Measurements from ENCODE around the gene IGF2BP3. TPM values are rescaled to one million over a fixed set of nuclear protein-coding genes. Genes with fewer than 3 reads are reported as not detected.

IGF2BP3 gene
- total and polyA plus RNA-seq, 10 of the 15 experiments (the other 5 are each of a cell fraction or from before 2014, with no cell fraction given): 4.6 to 61.2 (median 36.9) TPM

GRCh38 chr7:23293500-23294073 lies 176.7 kb downstream of the IGF2BP3 start:
- SMC1A ChIA-PET (ENCODE audit: uncharacterized antibody, unreplicated experiment): interaction anchor here (0.9 to 1.1 kb wide), 3 partner anchors 10 to 54 kb away, joined by 3 read pairs; no protein-coding TSS in a partner anchor
- POLR2A ChIA-PET: no interaction called here
- WGBS (ENCODE audit: insufficient coverage, insufficient replicate concordance, low lambda C conversion rate, missing lambda C conversion rate): 67% methylated on average over 12 of the region's 12 CpGs

More at GRCh38 chr7:23293500-23294073, 176.7 kb downstream of the IGF2BP3 start:
- Histone ChIP-seq H4K20me1 (ENCODE audit: control insufficient read depth, insufficient read depth) (no peaks in the 10 kb centered on the region), H3K27me3 (replicated peaks in 1 of 2; ENCODE audit: control insufficient read depth in 2 of 2, insufficient read depth in 2 of 2, low read length in 1 of 2) (no peaks in the 10 kb centered on the region), H2AFZ (ENCODE audit: control insufficient read depth, low read depth, low read length) (no peak overlapping the region), H3K36me3 (ENCODE audit: control insufficient read depth in 2 of 2, insufficient read depth in 2 of 2, low read length in 1 of 2) (no peaks in the 10 kb centered on the region), H3K4me2 (ENCODE audit: control insufficient read depth, insufficient read depth) (no peak overlapping the region), H3K79me2 (ENCODE audit: control insufficient read depth, insufficient read depth, low read length) (no peaks in the 10 kb centered on the region), H3K9ac (ENCODE audit: control insufficient read depth, insufficient read depth, low read length) (no peak overlapping the region), H3K4me3 (no peak overlapping the region), H3K9me3 (replicated peaks; ENCODE audit: control insufficient read depth, insufficient read depth, low read length) (no peaks in the 10 kb centered on the region; the same call in 2 of the 3 replicates), H3K27ac (ENCODE audit: control insufficient read depth, insufficient read depth) (no peak overlapping the region), H3K4me1 (ENCODE audit: control insufficient read depth, insufficient read depth, low read length) (0 out of 2 replicates have a peak, but pooled peaks cover under 1% of the 10 kb centered on the region)
- TF ChIP-seq, protein P1, sequence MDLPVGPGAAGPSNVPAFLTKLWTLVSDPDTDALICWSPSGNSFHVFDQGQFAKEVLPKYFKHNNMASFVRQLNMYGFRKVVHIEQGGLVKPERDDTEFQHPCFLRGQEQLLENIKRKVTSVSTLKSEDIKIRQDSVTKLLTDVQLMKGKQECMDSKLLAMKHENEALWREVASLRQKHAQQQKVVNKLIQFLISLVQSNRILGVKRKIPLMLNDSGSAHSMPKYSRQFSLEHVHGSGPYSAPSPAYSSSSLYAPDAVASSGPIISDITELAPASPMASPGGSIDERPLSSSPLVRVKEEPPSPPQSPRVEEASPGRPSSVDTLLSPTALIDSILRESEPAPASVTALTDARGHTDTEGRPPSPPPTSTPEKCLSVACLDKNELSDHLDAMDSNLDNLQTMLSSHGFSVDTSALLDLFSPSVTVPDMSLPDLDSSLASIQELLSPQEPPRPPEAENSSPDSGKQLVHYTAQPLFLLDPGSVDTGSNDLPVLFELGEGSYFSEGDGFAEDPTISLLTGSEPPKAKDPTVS (IDR thresholded peaks at IDR 0.05; ENCODE audit: low read depth, low read length): no peak
- TF ChIP-seq RELB (IDR thresholded peaks at IDR 0.05; ENCODE audit: low read depth) (no peak), ZSCAN29 (IDR thresholded peaks at IDR 0.05) (no peak), POLR2AphosphoS2 (IDR thresholded peaks at IDR 0.05; ENCODE audit: low read depth, low read length) (no peak), SMAD5 (IDR thresholded peaks at IDR 0.05; ENCODE audit: low read depth) (no peak), HCFC1 (IDR thresholded peaks at IDR 0.05; ENCODE audit: low read length) (no peak), ZNF384 (IDR thresholded peaks at IDR 0.05; ENCODE audit: borderline replicate concordance, low read depth, low read length) (no peak), ATF7 (IDR thresholded peaks at IDR 0.05; ENCODE audit: low read depth) (no peak), MTA3 (IDR thresholded peaks at IDR 0.05; ENCODE audit: borderline replicate concordance, low read length) (no peak), SIX5 (IDR thresholded peaks at IDR 0.05; ENCODE audit: low read depth, low read length, severe bottlenecking) (no peak), YY1 (IDR thresholded peaks at IDR 0.05; ENCODE audit: low read depth, low read length) (no peak), ZNF24 (IDR thresholded peaks at IDR 0.05) (no peak), NFYB (IDR thresholded peaks at IDR 0.05; ENCODE audit: insufficient read depth, low read depth, low read length) (no peak), E2F4 (IDR thresholded peaks at IDR 0.05; ENCODE audit: low read depth, low read length) (no peak), FOXM1 (IDR thresholded peaks at IDR 0.05; ENCODE audit: low read depth, low read length) (no peak), POLR2AphosphoS5 (IDR thresholded peaks at IDR 0.05; ENCODE audit: low read length) (no peak), CHD1 (IDR thresholded peaks at IDR 0.05; ENCODE audit: low read depth, low read length) (no peak)
- TF ChIP-seq, protein P2, sequence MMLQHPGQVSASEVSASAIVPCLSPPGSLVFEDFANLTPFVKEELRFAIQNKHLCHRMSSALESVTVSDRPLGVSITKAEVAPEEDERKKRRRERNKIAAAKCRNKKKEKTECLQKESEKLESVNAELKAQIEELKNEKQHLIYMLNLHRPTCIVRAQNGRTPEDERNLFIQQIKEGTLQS (IDR thresholded peaks at IDR 0.05; ENCODE audit: borderline replicate concordance, extremely low read depth, low read depth, low read length): no peak
- ChIA-PET CTCF (interaction anchor here (1.1 to 1.9 kb wide), 3 partner anchors 17 to 254 kb away, joined by 3 to 6 read pairs (median 5); no protein-coding TSS in a partner anchor), RAD21 (ENCODE audit: unreplicated experiment) (no interaction called here)
- in situ Hi-C loops (cut with MboI) (no loop called here), intact Hi-C loops (cut with micrococcal nuclease; ENCODE audit: unreplicated experiment) (no loop called here)
- DNase-seq (ENCODE audit: low read depth, low spot score) (no peak), FAIRE-seq (no peak), ATAC-seq (no peak)
- BruUV-seq (replicated peaks): no TSS peak

All from GM12878 (cell line).